GM19025 (cell line): ENCODE results near the gene C2orf76.
"Not testable (repeated sequence)": the region's sequence is repeated elsewhere in the genome, so short reads cannot be mapped to it uniquely, and the experiment has no call there.

Source experiments
- ATAC-seq: cut with Tn5 transposase; IDR thresholded peaks from one replicate; pipeline ENCODE4 v1.9.1; 2021; ENCODE audit warnings: mild to moderate bottlenecking, low read depth, moderate library complexity; ENCODE audit not compliant: unreplicated experiment

The C2orf76 gene

GRCh38 chr2:119366649-119367471 is at the start of gene C2orf76, which contains the start of gene DBI:
Gene C2orf76, minus strand, starts transcription at chr2:119366834. Its CDS starts 26,875 bp downstream, at chr2:119339959.
Gene DBI, plus strand, starts transcription at chr2:119366977. Its CDS starts 75 bp downstream, at chr2:119367052.
- peak; percentile 97 for ATAC-seq

- no peak for ATAC-seq
These were observed 49.0 kb upstream of the C2orf76 start for GRCh38 chr2:119415630-119416029.

GRCh38 chr2:119414894-119415293 is 48.3 kb upstream of the C2orf76 start:
- no peak for ATAC-seq

GRCh38 chr2:119409506-119409905 is 42.9 kb upstream of the C2orf76 start:
- no peak for ATAC-seq

- no peak for ATAC-seq
These were observed 41.6 kb upstream of the C2orf76 start for GRCh38 chr2:119408221-119408619.

GRCh38 chr2:119407430-119408220 is 41.0 kb upstream of the C2orf76 start:
- no peak for ATAC-seq

- ATAC-seq: no peak
These were observed 38.5 kb upstream of the C2orf76 start for GRCh38 chr2:119405151-119405550.

- ATAC-seq: not testable (repeated sequence)
These were observed 37.0 kb upstream of the C2orf76 start for GRCh38 chr2:119403618-119404017.

- no peak for ATAC-seq
These were observed 36.3 kb upstream of the C2orf76 start for GRCh38 chr2:119402645-119403560.

GRCh38 chr2:119402106-119402505 is 35.5 kb upstream of the C2orf76 start:
- no peak for ATAC-seq

GRCh38 chr2:119397196-119397595 is 30.6 kb upstream of the C2orf76 start:
- ATAC-seq: no peak

- no peak for ATAC-seq
These were observed 27.5 kb upstream of the C2orf76 start for GRCh38 chr2:119393971-119394748.

- ATAC-seq: no peak
These were observed 23.1 kb upstream of the C2orf76 start for GRCh38 chr2:119389615-119390306.

- peak; percentile 79 for ATAC-seq
These were observed 20.9 kb upstream of the C2orf76 start for GRCh38 chr2:119387381-119388129.

- ATAC-seq: no peak
These were observed 18.8 kb upstream of the C2orf76 start for GRCh38 chr2:119385466-119385865.

- no peak for ATAC-seq
These were observed 18.3 kb upstream of the C2orf76 start for GRCh38 chr2:119384971-119385370.

GRCh38 chr2:119383410-119384140 is 16.9 kb upstream of the C2orf76 start:
- ATAC-seq: no peak

- ATAC-seq: no peak
These were observed 11.9 kb upstream of the C2orf76 start for GRCh38 chr2:119378566-119378965.
